ENCODE results near the gene SLC24A4. TPM values are rescaled to one million over a fixed set of nuclear protein-coding genes. Genes with fewer than 3 reads are reported as not detected.

Gene SLC24A4
- total and polyA plus RNA-seq, 2 donors (not counting 3 experiments of a cell fraction or from before 2014, with no cell fraction given) = 0.07 to 0.08 TPM

DNA sequence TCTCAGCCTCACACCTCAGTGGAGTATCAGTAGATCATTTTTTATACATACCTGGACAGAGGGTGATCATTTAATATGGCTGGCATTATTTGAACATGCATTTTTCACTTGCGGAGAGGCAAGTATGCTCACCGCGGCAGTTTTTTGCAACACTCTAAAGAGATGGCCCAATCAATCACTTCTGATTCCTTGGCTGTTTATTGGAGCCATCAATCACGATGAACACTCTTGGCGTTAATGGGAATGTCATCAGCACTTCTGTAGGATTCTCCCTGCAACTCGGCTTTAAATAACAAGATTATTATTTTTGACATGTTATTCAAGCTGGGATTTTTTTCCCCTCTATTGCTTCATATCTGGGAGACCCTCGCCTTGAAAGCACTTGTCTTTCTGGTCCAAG, 46.9 kb upstream of the SLC24A4 start:
- ChIA-PET CTCF (no interaction called here), POLR2A (no interaction called here)
- FAIRE-seq (no peak), DNase-seq (ENCODE audit: low read depth, low spot score) (no peak)
- no peak for TF ChIP-seq POLR2AphosphoS5 (IDR thresholded peaks at IDR 0.05; ENCODE audit: insufficient read depth, low read depth, low read length)
- TF ChIP-seq, protein P1, sequence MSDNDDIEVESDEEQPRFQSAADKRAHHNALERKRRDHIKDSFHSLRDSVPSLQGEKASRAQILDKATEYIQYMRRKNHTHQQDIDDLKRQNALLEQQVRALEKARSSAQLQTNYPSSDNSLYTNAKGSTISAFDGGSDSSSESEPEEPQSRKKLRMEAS (IDR thresholded peaks at IDR 0.05; ENCODE audit: insufficient read depth, insufficient read length) = no peak
- TF ChIP-seq MYC (IDR thresholded peaks at IDR 0.05; ENCODE audit: low read depth, low read length) = no peak
- TF ChIP-seq EZH2 (IDR thresholded peaks at IDR 0.05; ENCODE audit: borderline replicate concordance, low read depth, low read length, severe bottlenecking) = no peak
- TF ChIP-seq JUN (IDR thresholded peaks at IDR 0.05; ENCODE audit: borderline replicate concordance, insufficient read depth, insufficient read length, low read depth) = no peak
- TF ChIP-seq POLR2A (IDR thresholded peaks at IDR 0.05; ENCODE audit: low read depth, low read length) = no peak
- TF ChIP-seq GATA2 (IDR thresholded peaks at IDR 0.05; ENCODE audit: insufficient read depth, insufficient read length, low read depth, low read length) = no peak
- Histone ChIP-seq H3K36me3 (ENCODE audit: control insufficient read depth in 2 of 2, extremely low read depth in 1 of 2, insufficient read depth in 2 of 2, low read length in 2 of 2) (no peaks in the 10 kb centered on the region), H3K9me1 (replicated peaks; ENCODE audit: control insufficient read depth, extremely low read depth, insufficient read depth, low read length) (no peaks in the 10 kb centered on the region), H3K9ac (replicated peaks; ENCODE audit: extremely low read depth, insufficient read depth, low read length) (no peak overlapping the region), H2AFZ (ENCODE audit: low read depth, low read length) (no peak overlapping the region), H3K79me2 (ENCODE audit: control insufficient read depth, insufficient read depth, low read length) (no peaks in the 10 kb centered on the region), H4K20me1 (replicated peaks; ENCODE audit: control insufficient read depth, extremely low read depth, insufficient read depth, low read length) (no peaks in the 10 kb centered on the region), H3K4me1 (ENCODE audit: control insufficient read depth, extremely low read depth, insufficient read depth, low read length) (no peaks in the 10 kb centered on the region), H3K4me3 (replicated peaks in 1 of 3; ENCODE audit: insufficient read depth in 1 of 3, low read depth in 1 of 3, low read length in 3 of 3) (no peak overlapping the region), H3K27ac (ENCODE audit: insufficient read depth, low read depth, low read length) (no peak overlapping the region), H3K4me2 (ENCODE audit: insufficient read depth, low read length) (no peak overlapping the region), H3K9me3 (replicated peaks; ENCODE audit: control insufficient read depth, insufficient read depth, low read length) (no peaks in the 10 kb centered on the region), H3K27me3 (ENCODE audit: control insufficient read depth in 2 of 2, insufficient read depth in 2 of 2, low read length in 2 of 2) (no peaks in the 10 kb centered on the region)
- BruUV-seq (replicated peaks) = no TSS peak
- dilution Hi-C loops (cut with MboI; ENCODE audit: extremely low pct_ligation_motif_present, low sequenced_read_pairs) = no loop called here
- intact Hi-C loops (cut with micrococcal nuclease) = no loop called here

DNA sequence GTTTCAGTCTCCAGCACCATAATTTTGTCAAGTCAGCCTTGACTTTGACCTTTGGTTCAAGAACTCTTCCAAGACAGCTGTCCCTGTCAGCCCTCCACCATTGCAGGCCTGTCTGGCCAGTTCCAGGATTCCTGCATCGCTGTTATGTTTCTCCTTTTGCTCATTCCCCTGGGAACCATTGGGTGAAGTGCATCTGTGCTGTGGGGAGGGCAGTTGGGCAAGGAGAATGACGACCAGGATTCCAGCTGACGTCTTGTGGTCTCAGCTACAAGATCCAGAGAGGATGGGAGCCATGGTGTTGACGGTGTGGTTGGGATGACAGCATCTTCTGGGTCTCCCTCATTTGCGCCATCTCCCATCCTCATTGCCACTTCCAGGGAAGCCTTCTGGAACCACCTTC, 45.9 kb upstream of the SLC24A4 start:
- no peak for TF ChIP-seq GATA2 (IDR thresholded peaks at IDR 0.05; ENCODE audit: insufficient read depth, insufficient read length, low read depth, low read length)
- TF ChIP-seq, protein P1 (IDR thresholded peaks at IDR 0.05; ENCODE audit: insufficient read depth, insufficient read length) = no peak
- no peak for TF ChIP-seq EZH2 (IDR thresholded peaks at IDR 0.05; ENCODE audit: borderline replicate concordance, low read depth, low read length, severe bottlenecking)
- no peak for TF ChIP-seq POLR2A (IDR thresholded peaks at IDR 0.05; ENCODE audit: low read depth, low read length)
- TF ChIP-seq CTCF (IDR thresholded peaks at IDR 0.05; ENCODE audit: extremely low read depth in 1 of 2, insufficient read depth in 1 of 2, low read depth in 1 of 2, low read length in 2 of 2) = no peak
- TF ChIP-seq MYC (IDR thresholded peaks at IDR 0.05; ENCODE audit: low read depth, low read length) = no peak
- TF ChIP-seq JUN (IDR thresholded peaks at IDR 0.05; ENCODE audit: borderline replicate concordance, insufficient read depth, insufficient read length, low read depth) = no peak
- no peak for TF ChIP-seq FOS (IDR thresholded peaks at IDR 0.05; ENCODE audit: borderline replicate concordance, insufficient read depth, low read length)
- no peak for TF ChIP-seq POLR2AphosphoS5 (IDR thresholded peaks at IDR 0.05; ENCODE audit: insufficient read depth, low read depth, low read length)
- Histone ChIP-seq H3K27ac (ENCODE audit: insufficient read depth, low read depth, low read length) (no peak overlapping the region), H3K4me2 (ENCODE audit: insufficient read depth, low read length) (no peak overlapping the region), H4K20me1 (replicated peaks; ENCODE audit: control insufficient read depth, extremely low read depth, insufficient read depth, low read length) (no peaks in the 10 kb centered on the region), H3K4me1 (ENCODE audit: control insufficient read depth, extremely low read depth, insufficient read depth, low read length) (no peaks in the 10 kb centered on the region), H3K36me3 (ENCODE audit: control insufficient read depth in 2 of 2, extremely low read depth in 1 of 2, insufficient read depth in 2 of 2, low read length in 2 of 2) (no peaks in the 10 kb centered on the region), H2AFZ (ENCODE audit: low read depth, low read length) (no peak overlapping the region), H3K27me3 (ENCODE audit: control insufficient read depth in 2 of 2, insufficient read depth in 2 of 2, low read length in 2 of 2) (no peaks in the 10 kb centered on the region), H3K9me1 (replicated peaks; ENCODE audit: control insufficient read depth, extremely low read depth, insufficient read depth, low read length) (no peaks in the 10 kb centered on the region), H3K4me3 (replicated peaks in 1 of 3; ENCODE audit: insufficient read depth in 1 of 3, low read depth in 1 of 3, low read length in 3 of 3) (no peak overlapping the region), H3K9ac (replicated peaks; ENCODE audit: extremely low read depth, insufficient read depth, low read length) (no peak overlapping the region), H3K79me2 (ENCODE audit: control insufficient read depth, insufficient read depth, low read length) (no peaks in the 10 kb centered on the region), H3K9me3 (replicated peaks; ENCODE audit: control insufficient read depth, insufficient read depth, low read length) (no peaks in the 10 kb centered on the region)
- ChIA-PET POLR2A (no interaction called here), CTCF (no interaction called here)
- no peak for DNase-seq (ENCODE audit: low read depth, low spot score)
- dilution Hi-C loops (cut with MboI; ENCODE audit: extremely low pct_ligation_motif_present, low sequenced_read_pairs) = no loop called here
- BruUV-seq (replicated peaks) = no TSS peak
- no peak for FAIRE-seq
- intact Hi-C loops (cut with micrococcal nuclease) = no loop called here

Data from endothelial cell of umbilical vein (primary cell).